LoVo (cell line): ENCODE data around the gene MAL.
"Not testable (repeated sequence)": the region's sequence is repeated elsewhere in the genome, so short reads cannot be mapped to it uniquely, and the experiment has no call there.

ENCODE experiments used
- DNase-seq: peaks from one replicate; pipeline ENCODE4 v3.0.0-alpha.2; 2016; ENCODE audit warnings: low spot score

MAL gene

GRCh38 chr2:95098273-95098672 is 72.8 kb downstream of the MAL start:
- DNase-seq = not testable (repeated sequence)

GRCh38 chr2:95099910-95100309 is 74.4 kb downstream of the MAL start:
- DNase-seq = no peak
